HepG2 (cell line): Measurements from ENCODE around the gene ECM1. TPM values are rescaled to one million over a fixed set of nuclear protein-coding genes. Genes with fewer than 3 reads are reported as not detected.

Experiments used
- ATAC-seq: fragments of 200-7000 bp; cut with Tn5 transposase; 3 replicates; pipeline ENCODE4 v1.9.1; 2020; ENCODE audit warnings: mild to moderate bottlenecking, moderate library complexity
- BruUV-seq: library from RNA; stranded (reverse); fragments of 400-500 nt; replicated peaks from 2 replicates; lab custom pipeline; 2021; lab: Mats Ljungman, UMichigan
- CTCF ChIA-PET: fragments of 300-600 bp; formaldehyde crosslinking; extraction: SDS; loops from one replicate; lab custom pipeline; 2021; ENCODE audit warnings: low total read pairs, inconsistent platforms, low intra/inter-chr PET ratio; lab: Yijun Ruan, JAX
- POLR2A ChIA-PET: fragments of 350-600 bp; sonication (Branson Sonifier 250); formaldehyde crosslinking; loops from one replicate; lab custom pipeline; 2020; ENCODE audit warnings: antibody characterized with exemption, inconsistent platforms; lab: Yijun Ruan, JAX
- DNase-seq: peaks from one replicate; pipeline ENCODE4 v3.0.0-alpha.2; 2015; ENCODE audit warnings: low spot score
- FAIRE-seq: peaks from 3 replicates; lab custom pipeline; 2011; peaks lifted over from hg19 to GRCh38; lab: Jason Lieb, UNC
- H2AFZ ChIP-seq: one replicate; pipeline ENCODE4 v1.6.1; 2011; ENCODE audit warnings: low read length, inconsistent platforms
- H3K27ac ChIP-seq: fragments of 300-600 bp; 3 replicates; pipeline ENCODE4 v1.8.0; 2011; ENCODE audit warnings: mixed run types, mild to moderate bottlenecking, mixed read lengths, low read length, inconsistent platforms; ENCODE audit not compliant: insufficient read depth; ENCODE audit errors: extremely low read length
- H3K27me3 ChIP-seq, 2 experiments: fragments of 200-600 bp in 1 of 2; 2 replicates in 1 of 2; 3 replicates in 1 of 2; pipeline versions ENCODE4 v1.6.0 to v1.8.0; 2011; ENCODE audit warnings: low read length in 2 of 2, mild to moderate bottlenecking in 2 of 2, moderate library complexity in 2 of 2, inconsistent platforms in 1 of 2; ENCODE audit not compliant: insufficient read depth in 2 of 2, control insufficient read depth in 1 of 2
- H3K36me3 ChIP-seq, 2 experiments: fragments of 200-600 bp in 1 of 2; replicated peaks in 1 of 2; 2 replicates in 1 of 2; 3 replicates in 1 of 2; pipeline versions ENCODE4 v1.5.1 to v1.8.0; 2011; ENCODE audit warnings: low read length in 2 of 2, inconsistent platforms in 1 of 2; ENCODE audit not compliant: insufficient read depth in 2 of 2, control insufficient read depth in 1 of 2
- H3K4me1 ChIP-seq: 2 replicates; pipeline ENCODE4 v1.5.1; 2012; ENCODE audit warnings: low read length, inconsistent platforms; ENCODE audit not compliant: insufficient read depth
- H3K4me2 ChIP-seq: 2 replicates; pipeline ENCODE4 v1.6.0; 2011; ENCODE audit warnings: low read depth, low read length, inconsistent platforms
- H3K4me3 ChIP-seq, 3 experiments: fragments of 200-600 bp in 1 of 3; sonication (generic), shearing (Covaris generic) in 1 of 3; replicated peaks in 1 of 3; 2 replicates each; pipeline ENCODE4 v1.5.1; 2011 to 2016; ENCODE audit warnings: low read length in 3 of 3, inconsistent platforms in 2 of 3, low read depth in 2 of 3, mild to moderate bottlenecking in 2 of 3, control low read depth in 1 of 3, mixed read lengths in 1 of 3; ENCODE audit not compliant: insufficient read depth in 1 of 3
- H3K79me2 ChIP-seq: one replicate; pipeline ENCODE4 v1.6.1; 2011; ENCODE audit warnings: low read length, inconsistent platforms; ENCODE audit not compliant: insufficient read depth
- H3K9ac ChIP-seq: 2 replicates; pipeline ENCODE4 v1.6.0; 2011; ENCODE audit warnings: mild to moderate bottlenecking, low read depth, low read length, inconsistent platforms; ENCODE audit not compliant: insufficient read depth
- H3K9me3 ChIP-seq: 2 replicates; pipeline ENCODE4 v1.5.1; 2012; ENCODE audit warnings: mild to moderate bottlenecking, low read length
- H4K20me1 ChIP-seq: 2 replicates; pipeline ENCODE4 v1.6.0; 2011; ENCODE audit warnings: inconsistent platforms, mild to moderate bottlenecking, low read length, moderate library complexity; ENCODE audit not compliant: insufficient read depth
- GABPB1 ChIP-seq: IDR thresholded peaks from 2 replicates; pipeline ENCODE4 v1.6.1; 2016; ENCODE audit warnings: mild to moderate bottlenecking, missing genetic modification reagents, moderate library complexity, missing compliant biosample characterization
- MAX ChIP-seq: IDR thresholded peaks from 2 replicates; pipeline ENCODE4 v1.6.1; 2012; ENCODE audit warnings: inconsistent platforms
- WGBS: methylation state at CpG from one replicate; pipeline ENCODE4 v1.1.6; 2017; ENCODE audit warnings: low lambda C conversion rate; 5-methylcytosine and 5-hydroxymethylcytosine counted together
- in situ Hi-C: cut with HindIII; loops from 2 replicates; pipeline ENCODE4 v1.10.0; 2017; ENCODE audit warnings: low pct_unique_long_range_greater_than_20kb; ENCODE audit not compliant: extremely low pct_ligation_motif_present
- intact Hi-C: fragments of 100-400 bp; cut with micrococcal nuclease; formaldehyde crosslinking; loops from one replicate; pipeline ENCODE4 v1.10.0; 2022; ENCODE audit not compliant: unreplicated experiment
- polyA plus RNA-seq, 8 experiments: library from polyadenylated mRNA; depleted of rRNA in 3 of 8; stranded (reverse) in 7 of 8; unstranded in 1 of 8; fragments of >200 nt; fragmentation: Illumina TruSeq in 4 of 8; extraction: Trizol in 4 of 8; gene quantifications; 2 replicates each; pipeline versions ENCODE4 v1.2.1 to v1.2.3, GENCODE V29; 2011 to 2016; ENCODE audit warnings: low read depth in 4 of 8, missing spikeins in 1 of 8, mixed read lengths in 1 of 8; ENCODE audit not compliant: insufficient read depth in 1 of 8
- total RNA-seq, 5 experiments: library from RNA; depleted of rRNA; stranded (reverse); fragments of >200 nt; fragmentation: Illumina TruSeq; extraction: Trizol; gene quantifications; 2 replicates each; pipeline ENCODE4 v1.2.3, GENCODE V29; 2016; ENCODE audit warnings: low read depth in 1 of 5
- TF ChIP-seq, protein P1 (sequence below): IDR thresholded peaks from 2 replicates; pipeline ENCODE4 v1.6.1; 2016; ENCODE audit warnings: mild to moderate bottlenecking, missing biosample characterization, missing genetic modification reagents
- TF ChIP-seq, protein P2 (sequence below): fragments of 450-650 bp; IDR thresholded peaks from 2 replicates; pipeline ENCODE4 v1.6.1; 2016
- TF ChIP-seq, protein P3 (sequence below): sonication (generic); formaldehyde crosslinking; IDR thresholded peaks from 2 replicates; pipeline ENCODE4 v1.8.0; 2022; ENCODE audit warnings: low read depth, missing genetic modification reagents

ECM1 gene
- total and polyA plus RNA-seq, 2 of the 13 experiments (the other 11 are each of a cell fraction or from before 2014, with no cell fraction given): 0.42 to 1.0 TPM

GRCh38 chr1:150555198-150555970, 47.5 kb downstream of the ECM1 start:
- BruUV-seq: no TSS peak
- in situ Hi-C loops (no loop called here), intact Hi-C loops (loop anchor here (10.0 kb wide), 1 partner anchor 301 kb away; the partner anchor contains the start of gene CA14)
- Histone ChIP-seq H3K4me1 (peaks cover 60% of the 10 kb centered on the region), H3K4me3 (no peak overlapping the region), H4K20me1 (no peaks in the 10 kb centered on the region), H3K9ac (no peak overlapping the region), H3K4me2 (no peak overlapping the region), H3K36me3 (peaks cover 0 to 5% of the 10 kb centered on the region in 2 experiments; a peak in 2 of 5 replicates), H3K27me3 (no peaks in the 10 kb centered on the region), H3K79me2 (no peaks in the 10 kb centered on the region), H3K27ac (no peak overlapping the region), H3K9me3 (no peaks in the 10 kb centered on the region), H2AFZ (no peak overlapping the region)
- CTCF ChIA-PET: no interaction called here
- no peak for TF ChIP-seq GABPB1 (CRISPR knock-in tag)
- no peak for TF ChIP-seq MAX
- TF ChIP-seq, protein P1, sequence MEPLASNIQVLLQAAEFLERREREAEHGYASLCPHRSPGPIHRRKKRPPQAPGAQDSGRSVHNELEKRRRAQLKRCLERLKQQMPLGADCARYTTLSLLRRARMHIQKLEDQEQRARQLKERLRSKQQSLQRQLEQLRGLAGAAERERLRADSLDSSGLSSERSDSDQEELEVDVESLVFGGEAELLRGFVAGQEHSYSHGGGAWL: no peak
- TF ChIP-seq, protein P2, sequence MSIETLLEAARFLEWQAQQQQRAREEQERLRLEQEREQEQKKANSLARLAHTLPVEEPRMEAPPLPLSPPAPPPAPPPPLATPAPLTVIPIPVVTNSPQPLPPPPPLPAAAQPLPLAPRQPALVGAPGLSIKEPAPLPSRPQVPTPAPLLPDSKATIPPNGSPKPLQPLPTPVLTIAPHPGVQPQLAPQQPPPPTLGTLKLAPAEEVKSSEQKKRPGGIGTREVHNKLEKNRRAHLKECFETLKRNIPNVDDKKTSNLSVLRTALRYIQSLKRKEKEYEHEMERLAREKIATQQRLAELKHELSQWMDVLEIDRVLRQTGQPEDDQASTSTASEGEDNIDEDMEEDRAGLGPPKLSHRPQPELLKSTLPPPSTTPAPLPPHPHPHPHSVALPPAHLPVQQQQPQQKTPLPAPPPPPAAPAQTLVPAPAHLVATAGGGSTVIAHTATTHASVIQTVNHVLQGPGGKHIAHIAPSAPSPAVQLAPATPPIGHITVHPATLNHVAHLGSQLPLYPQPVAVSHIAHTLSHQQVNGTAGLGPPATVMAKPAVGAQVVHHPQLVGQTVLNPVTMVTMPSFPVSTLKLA: peak; percentile 100
- TF ChIP-seq, protein P3, sequence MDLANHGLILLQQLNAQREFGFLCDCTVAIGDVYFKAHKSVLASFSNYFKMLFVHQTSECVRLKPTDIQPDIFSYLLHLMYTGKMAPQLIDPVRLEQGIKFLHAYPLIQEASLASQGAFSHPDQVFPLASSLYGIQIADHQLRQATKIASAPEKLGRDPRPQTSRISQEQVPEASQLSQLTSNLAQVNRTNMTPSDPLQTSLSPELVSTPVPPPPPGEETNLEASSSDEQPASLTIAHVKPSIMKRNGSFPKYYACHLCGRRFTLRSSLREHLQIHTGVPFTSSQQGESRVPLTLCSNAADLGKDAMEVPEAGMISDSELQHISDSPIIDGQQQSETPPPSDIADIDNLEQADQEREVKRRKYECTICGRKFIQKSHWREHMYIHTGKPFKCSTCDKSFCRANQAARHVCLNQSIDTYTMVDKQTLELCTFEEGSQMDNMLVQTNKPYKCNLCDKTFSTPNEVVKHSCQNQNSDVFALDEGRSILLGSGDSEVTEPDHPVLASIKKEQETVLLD (CRISPR knock-in tag): 0 out of 2 replicates have a peak, but pooled peaks have one; percentile 25
- whole genome bisulfite sequencing: 88% methylated on average over 13 of the region's 19 CpGs
- no peak for DNase-seq
- no peak for FAIRE-seq
- ATAC-seq: no peak
- POLR2A ChIA-PET: interaction anchor here (1.5 kb wide), 1 partner anchor 23 kb away, joined by 3 read pairs; no protein-coding TSS in a partner anchor
